ENCODE results near the gene ZFHX3. TPM values are rescaled to one million over a fixed set of nuclear protein-coding genes. Genes with fewer than 3 reads are reported as not detected.

Gene ZFHX3
- total RNA-seq, 1 experiment from 2014 or later = 3.2 TPM

DNA sequence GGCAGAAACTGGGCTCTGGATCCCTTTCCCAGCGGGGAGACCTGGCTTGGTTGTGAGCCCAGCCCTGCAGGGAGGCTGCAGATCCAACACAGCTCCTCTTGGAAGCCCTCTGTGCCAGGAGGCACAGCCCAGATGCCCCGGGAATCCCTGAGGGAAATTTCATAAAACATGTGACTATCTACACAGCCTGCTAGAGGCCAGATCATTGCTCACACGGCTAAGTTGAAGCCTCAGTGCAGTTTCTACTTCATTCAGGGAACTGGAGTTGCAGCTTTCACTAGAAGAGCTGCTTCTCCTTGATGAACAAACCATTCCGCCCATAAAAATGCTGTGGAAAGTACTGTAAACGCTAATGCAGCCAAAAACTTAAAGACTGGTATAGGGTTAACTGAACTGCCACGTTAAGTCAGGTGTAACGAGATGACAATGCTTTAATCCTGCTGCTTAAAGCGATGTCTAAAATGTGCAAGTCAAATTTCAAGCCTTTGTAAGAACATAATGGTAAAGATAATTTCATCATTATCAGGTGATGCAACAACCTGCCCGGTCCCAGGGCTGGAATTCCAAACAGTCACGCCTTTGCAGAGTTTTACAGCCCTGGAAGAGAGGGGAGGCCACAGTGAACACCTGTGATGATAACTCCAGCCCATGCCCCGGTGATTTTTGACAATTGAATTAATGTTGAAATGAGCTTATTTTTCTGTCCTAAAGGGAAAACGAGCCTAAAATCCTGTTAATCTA lies 172.5 kb downstream of the ZFHX3 start:
- DNase-seq (ENCODE audit: low read depth) = no peak

GRCh38 chr16:72873853-72874252 lies 174.1 kb downstream of the ZFHX3 start:
- no peak for DNase-seq (ENCODE audit: low read depth)

DNA sequence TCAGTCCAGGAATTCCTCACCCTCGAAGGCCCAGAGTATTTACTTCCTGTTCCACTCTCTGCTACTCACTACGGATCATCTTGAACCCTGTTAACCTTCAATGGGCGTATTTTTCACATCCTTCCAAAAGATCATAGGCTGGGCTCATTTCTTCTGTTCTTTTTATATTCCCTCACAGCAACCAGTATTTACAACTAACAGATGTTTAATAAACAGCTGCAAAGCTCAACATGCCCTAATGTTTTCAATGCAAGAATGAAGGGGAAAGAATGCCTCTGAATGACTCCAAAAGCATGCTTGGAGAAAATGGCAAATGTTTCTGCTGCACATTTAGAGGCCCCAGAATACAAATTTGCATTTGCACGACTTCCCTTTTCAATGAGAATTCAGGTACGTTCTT lies 174.9 kb downstream of the ZFHX3 start:
- no peak for DNase-seq (ENCODE audit: low read depth)

GRCh38 chr16:72865835-72866234 lies 182.1 kb downstream of the ZFHX3 start:
- DNase-seq (ENCODE audit: low read depth) = no peak

GRCh38 chr16:72865258-72865657 lies 182.7 kb downstream of the ZFHX3 start:
- DNase-seq (ENCODE audit: low read depth) = no peak

DNA sequence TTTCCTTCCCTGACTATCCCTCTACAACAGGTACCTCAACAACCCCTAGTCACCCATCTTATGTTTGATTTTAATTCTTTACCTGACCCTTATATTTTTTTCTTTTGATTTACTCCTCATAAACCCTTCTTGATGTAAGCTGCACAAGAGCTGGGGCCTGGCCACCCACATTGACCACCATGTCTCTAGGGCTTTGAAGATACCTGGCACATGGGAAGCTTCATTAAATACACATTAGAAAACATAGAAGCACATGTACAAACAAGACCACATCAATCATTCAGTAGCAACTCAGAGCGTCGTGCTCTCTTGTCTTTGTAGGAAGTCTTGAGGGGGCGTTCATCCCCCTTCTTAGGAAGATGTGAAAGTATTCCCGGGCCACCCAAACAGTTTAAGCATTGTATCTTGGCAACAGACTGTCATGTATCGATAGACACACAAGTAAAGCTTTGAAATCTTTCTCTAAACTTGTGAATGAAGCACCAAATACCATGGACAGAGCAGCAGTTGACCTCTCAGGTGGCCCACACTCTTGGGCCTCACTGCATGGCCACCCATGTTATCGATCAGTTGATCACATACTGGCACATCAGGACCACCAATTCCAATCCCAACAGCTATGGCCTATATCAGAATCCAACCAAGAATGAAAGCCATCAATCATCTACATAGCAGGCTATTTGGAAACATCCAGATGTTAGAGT lies 183.6 kb downstream of the ZFHX3 start:
- DNase-seq (ENCODE audit: low read depth) = no peak

DNA sequence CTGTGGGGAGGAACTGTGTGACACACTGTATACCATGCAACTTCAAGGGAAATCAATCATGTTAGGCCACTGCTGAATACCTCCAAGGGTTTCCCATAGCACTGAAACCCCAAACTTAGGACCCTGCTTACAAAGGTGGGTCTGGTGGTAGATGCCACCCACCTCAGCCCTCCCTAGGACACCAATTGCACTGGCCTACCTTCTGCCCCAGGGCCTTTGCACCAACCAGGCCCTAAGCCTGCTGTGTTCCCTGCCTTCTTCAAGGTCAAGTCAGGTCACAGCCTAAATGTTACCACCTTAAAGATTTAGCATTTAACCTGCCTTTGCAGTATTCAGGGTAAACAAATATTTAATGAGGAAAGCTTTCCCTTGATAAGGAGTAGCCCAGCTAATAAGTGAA lies 185.8 kb downstream of the ZFHX3 start:
- no peak for DNase-seq (ENCODE audit: low read depth)

DNA sequence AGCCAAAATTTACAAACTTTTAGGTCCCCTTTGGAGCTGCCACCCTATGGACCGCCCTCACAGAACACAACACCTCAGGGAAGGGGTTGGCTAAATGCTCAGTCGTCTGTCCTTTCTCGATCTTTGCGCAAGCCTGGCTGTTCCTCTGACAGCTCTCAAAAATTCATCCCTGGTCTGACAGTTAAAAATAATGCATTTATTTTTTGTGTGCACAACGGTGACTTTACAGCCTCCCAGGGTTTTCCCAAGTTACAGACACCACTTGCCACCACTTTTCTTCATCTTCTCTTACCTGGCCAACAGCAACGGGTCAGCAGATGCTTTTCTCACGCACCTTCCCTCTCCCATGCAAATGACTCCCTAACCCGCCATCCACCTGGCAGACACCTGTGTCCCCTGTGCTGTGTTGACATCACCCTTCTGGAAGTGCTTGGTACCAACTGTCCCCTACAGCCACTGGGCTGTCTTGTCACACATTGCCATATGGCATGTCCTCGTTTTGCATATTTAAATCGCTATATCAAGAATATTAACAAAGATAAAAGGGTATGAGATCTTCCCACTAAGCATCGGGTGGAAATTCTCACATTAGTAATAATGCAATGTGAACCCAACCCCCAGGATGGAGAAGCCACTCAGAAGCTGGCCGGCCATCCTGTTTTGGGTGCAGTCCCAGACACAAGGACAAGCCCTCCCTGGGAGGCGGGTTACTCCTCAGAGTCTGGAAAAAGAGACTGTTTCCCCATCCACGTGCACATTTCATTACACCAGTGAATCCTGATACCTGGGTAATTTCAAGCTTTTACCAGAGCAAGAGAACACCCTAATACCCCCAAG lies 187.0 kb downstream of the ZFHX3 start:
- DNase-seq (ENCODE audit: low read depth) = no peak

DNA sequence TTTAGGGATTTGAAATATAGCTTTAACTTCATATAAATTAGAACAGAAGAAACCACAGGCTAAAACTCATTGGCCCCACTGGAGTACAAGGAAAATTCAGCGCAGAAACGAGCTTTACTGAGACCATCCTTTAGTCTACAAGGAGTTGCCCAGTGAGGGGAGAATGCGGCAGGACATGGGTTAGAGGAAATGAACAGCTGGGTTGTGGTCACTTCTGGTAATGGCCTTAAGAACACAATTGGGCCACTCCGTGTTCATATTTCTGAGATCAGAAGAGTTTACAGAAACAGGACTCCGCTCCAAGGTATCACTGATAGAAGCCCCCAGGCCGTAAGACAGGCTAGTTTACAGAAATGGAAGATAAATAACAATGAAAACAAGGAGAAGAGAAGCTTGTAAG lies 188.3 kb downstream of the ZFHX3 start:
- no peak for DNase-seq (ENCODE audit: low read depth)

DNA sequence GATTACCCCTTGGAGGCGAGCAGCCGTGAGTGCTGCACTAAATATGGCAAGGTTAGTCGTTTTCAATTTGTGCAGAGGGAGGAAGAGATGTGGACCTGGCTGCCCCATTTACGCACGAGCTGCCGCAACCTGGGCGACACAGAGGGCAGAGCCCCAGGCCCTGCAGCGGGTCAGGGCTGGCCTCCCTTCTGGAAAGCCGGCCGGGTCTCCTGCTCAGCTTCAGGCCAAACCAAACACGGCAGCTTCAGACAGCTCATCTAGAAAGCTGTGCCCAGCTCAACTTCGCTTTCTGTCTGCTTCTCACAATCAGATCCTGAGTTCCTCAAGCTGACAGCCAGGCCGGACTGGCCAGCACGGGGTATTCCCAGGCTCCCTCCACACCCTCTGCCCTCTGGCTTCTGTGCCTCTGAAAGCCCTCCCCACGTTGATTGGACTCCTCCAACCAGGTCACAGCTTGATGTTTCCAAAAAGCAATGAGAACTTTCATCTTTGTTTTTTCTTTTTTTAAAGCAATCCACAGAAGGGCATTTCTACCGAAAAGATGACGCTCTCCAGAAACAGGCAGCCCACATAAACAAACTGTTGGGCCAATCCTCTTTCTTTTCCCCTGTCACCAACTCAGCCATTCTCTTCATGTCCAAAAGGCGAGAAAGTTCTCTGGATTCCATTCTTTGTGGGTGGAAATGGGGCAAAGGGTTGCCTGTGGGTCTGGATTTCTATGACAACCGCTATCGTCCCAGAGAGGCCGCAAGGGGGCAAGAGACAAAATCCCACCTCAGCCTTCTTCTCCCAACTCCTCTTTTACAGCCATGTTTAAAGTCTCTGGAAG lies 189.0 kb downstream of the ZFHX3 start:
- DNase-seq (ENCODE audit: low read depth) = no peak

DNA sequence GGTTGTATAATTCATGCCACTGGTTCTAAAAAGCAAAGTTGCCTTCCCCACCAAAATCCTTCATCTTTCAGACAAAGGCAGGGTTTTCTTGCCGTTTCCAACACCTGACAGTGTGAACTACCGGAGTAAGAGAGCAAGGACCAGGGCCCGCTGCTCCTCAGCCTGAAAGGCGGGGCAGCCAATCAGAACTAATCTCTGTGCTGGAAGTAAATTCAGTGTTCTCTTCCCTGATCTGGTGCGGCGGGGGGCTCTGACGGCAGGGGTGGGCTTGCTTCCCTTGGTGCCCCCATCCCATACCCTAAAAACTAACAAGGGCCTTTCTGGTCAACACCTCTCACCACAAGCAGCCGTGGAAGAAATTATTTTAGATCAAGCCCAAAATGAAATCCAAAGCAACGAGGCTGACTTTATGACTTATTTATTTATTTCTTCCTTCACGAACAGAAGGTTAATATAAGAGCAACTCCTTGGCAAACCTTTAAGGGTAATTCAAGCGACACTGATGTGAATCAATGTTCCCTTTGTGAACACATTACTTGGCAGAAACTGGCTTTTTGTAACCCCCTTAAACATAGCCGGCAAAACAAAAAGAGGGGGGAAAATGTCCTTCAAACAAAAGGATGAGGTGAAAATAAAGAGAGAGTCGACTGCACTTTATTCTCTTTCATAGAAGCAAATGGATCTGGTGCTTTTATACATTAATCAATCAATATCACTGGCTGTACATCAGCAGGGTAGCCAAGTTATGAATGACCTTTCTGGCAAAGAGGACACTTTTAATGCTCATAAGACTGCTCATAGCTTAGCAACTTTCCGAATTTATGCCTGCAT lies 189.9 kb downstream of the ZFHX3 start:
- no peak for DNase-seq (ENCODE audit: low read depth)

GRCh38 chr16:72856797-72857196 lies 191.1 kb downstream of the ZFHX3 start:
- no peak for DNase-seq (ENCODE audit: low read depth)

DNA sequence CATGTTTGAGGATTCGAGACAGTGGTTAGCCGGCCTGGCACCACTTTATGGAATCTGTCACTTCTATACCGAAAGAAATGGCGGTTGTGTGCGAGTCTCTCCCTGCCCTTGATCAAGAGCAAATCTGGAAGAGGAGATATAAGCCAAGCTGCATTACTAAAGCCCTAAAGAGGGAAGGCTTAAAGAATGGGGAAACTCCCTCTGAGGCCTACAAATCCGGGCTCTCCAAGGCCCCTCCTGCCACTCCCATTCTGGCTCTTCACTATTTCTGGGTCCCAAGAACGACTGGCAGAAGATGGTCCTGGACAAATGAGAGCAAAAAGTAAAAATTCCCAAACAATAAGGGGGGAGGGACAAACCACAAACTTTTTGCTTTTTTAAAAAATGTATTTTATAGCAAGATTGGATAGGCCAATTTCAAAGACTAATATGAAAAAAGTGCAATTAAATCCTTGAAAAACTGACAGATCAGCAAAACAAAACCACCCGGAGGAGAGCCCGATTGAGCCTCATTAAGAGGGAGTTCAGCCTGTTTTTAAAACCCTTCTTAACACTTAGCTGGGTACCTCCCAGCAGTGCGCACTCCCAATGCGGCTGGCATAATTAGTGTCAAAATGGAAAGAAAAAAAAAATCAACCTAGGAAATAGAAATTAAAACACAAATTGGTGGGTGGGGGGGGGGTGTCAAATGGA lies 193.5 kb downstream of the ZFHX3 start:
- DNase-seq (ENCODE audit: low read depth) = no peak

DNA sequence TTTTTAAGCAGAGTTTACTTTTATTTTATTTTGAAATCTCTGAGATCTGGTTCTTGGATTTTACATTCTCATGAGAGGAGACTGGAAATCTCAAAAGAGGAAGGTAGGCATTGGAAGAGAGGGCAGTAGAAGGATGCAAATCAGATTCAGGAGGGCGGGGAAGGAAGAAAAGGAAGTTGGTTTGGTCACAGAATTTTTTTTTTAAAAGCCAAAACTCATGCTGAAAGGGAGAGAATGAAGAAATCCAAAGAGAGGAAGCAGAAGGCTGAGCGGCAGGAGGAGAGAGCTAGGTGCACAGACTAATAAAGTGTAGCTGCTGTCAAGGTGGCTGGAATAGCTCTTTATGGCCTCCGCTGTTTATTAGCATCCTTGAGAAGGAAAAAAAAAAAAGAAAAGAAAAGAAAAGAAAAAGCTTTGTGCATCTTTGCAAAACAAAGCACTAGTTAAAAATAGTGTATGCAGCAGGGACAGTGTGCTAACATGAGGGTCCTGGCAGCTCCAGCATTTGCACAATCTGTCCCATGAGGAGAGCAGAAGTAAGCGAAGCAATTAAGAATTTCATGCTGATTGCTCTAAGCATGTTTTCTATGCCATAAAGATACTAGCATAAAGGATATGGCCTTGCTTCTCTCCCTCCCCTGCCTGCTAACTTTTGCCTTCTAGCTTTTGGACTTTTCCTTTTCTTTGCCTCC lies 194.2 kb downstream of the ZFHX3 start:
- no peak for DNase-seq (ENCODE audit: low read depth)

- no peak for DNase-seq (ENCODE audit: low read depth)
These were observed 195.5 kb downstream of the ZFHX3 start for GRCh38 chr16:72852421-72852820.

DNA sequence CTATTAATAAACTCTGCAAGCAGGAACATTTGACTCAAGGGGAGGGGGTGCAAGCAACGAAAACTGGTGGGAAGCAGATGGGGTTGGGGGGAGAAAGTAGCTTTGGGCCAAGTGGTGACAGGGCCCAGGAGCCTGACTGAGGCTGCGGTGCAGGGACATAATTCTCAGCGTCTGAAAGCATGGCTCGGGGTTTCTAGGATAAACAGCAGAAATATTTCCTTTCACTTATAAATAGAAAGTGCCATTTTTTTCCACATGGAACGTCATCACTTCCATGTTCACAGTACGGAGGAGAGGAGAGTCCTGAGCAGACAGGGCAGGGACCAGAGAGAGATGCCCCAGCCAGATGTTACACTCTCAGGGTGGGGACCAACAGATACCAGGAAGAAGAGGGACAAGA lies 197.1 kb downstream of the ZFHX3 start:
- DNase-seq (ENCODE audit: low read depth) = no peak

DNA sequence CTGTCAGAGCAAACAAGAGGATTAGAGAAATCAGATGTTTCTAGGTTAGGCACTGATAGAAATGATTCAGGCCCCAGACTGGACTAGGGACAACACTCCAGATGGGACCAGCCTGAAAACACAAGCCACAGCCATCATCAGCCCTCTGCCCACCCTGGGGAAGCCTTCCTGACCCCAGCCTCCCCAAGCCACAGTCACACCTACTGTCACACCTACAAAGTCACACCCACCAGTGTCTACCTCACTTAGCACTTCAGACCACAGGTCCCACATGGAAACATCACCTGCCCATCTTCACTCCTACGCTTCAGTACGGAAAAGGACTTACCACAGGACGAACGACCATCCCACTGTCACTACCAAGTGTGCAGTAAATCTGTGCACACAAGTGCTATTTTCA lies 197.9 kb downstream of the ZFHX3 start:
- no peak for DNase-seq (ENCODE audit: low read depth)

- DNase-seq (ENCODE audit: low read depth) = peak; percentile 94
These were observed 198.9 kb downstream of the ZFHX3 start for GRCh38 chr16:72848759-72849664.

DNA sequence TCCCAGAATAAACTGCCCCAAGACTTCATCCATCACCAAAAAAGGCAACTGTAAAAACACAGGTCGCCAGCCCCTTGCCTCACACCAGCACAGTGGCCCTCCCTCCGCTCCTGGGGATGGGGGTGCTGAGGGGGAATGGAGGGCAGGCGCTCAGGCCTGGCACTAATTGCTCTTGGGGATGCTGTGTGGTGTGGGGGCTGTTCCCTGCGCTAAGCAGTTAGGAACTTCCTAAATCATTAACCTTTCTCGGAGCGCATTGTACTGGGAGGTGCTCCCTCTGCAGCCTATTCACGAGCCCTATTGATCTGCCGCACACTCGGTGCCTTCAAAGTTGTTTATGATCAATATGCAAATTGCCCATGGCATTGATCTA lies 199.9 kb downstream of the ZFHX3 start:
- DNase-seq (ENCODE audit: low read depth) = no peak
